Measurements from ENCODE around the gene POLE.

DNA sequence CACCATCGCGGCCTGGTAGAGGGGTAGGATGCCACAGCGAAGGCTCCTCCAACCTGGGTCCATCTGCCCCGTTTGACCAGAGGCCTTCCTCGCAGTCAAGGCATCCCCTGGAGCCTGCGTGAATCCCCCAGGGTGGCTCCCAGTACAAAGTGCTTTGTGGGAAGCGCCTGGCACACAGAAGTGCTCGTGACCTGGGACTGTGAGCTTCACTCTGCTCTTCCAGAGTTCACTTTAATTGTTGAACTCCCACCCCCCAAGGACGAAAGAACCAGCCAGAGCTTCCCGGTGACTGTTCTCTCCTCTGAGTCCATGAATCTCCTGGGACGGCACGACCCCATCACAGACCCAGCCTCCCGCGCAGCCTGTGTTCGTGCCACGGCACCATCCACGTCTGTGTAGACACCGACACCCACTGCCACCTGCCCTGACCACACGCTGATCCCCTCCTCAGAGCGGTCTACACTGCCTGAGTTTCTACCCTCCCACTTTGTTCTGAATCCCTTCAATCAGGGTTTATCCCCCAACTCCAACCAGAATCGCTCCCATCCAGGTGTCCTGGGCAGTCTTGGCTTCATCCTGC is 52.6 kb downstream of the POLE start:
- no peak for TF ChIP-seq CTCF (conservative IDR thresholded peaks at IDR 0.05; ENCODE audit: low read depth, low read length)
- no peak for TF ChIP-seq EZH2phosphoT487 (IDR thresholded peaks at IDR 0.05; ENCODE audit: borderline replicate concordance, low read length)
- no peak for TF ChIP-seq EZH2 (IDR thresholded peaks at IDR 0.05; ENCODE audit: low read length, unreplicated experiment)
